Measurements from ENCODE around the gene NKTR.

The NKTR gene

DNA sequence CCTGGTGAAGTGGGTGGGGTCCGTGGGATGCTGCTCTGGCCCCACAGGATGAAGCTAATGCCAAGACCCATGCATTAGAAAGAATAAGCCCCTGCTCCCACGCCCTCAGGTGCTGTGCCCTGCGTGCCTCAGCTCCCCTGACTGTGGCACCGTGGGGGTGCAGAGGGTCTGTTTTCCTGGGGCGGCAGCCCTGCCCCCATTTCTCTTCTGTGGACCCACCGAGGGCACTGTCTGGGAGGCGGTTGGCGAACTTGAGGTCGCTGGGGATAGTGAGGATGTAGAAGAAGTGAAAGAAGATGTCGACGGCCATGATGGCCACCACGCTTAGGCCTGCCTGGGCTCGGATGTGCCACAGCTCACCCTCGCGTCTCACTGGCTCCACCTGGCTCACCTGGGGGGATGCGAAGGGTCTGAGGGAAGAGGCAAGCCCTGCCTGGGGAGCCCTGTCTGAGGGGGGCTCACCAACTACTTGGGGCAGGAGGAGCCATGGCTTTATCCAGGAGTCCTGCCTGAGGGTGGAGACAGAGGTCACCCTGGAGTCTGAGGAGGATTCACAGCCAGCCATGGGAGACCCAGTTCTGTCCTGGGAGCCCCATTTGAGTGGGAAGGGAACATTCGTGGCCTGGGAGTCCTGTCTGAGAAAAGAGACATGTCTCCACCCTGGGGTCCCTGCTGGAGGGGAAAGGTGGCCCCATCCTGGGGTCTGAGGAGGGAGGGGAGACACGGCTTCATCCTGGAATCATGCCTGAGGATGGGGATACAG lies 97.0 kb downstream of the NKTR start:
- DNase-seq = no peak
